Activated CD8-positive, alpha-beta memory T cell treated with anti-CD3 and anti-CD28 coated beads for 4 hours (primary cell): ENCODE measurements around the gene WDR33.
"Not testable (repeated sequence)": the region's sequence is repeated elsewhere in the genome, so short reads cannot be mapped to it uniquely, and the experiment has no call there.

Experiments
- DNase-seq, 2 donors: peaks; one replicate each; pipeline ENCODE4 v3.0.0-alpha.2; 2020; ENCODE audit warnings: low read depth in 2 of 2

The WDR33 gene

DNA sequence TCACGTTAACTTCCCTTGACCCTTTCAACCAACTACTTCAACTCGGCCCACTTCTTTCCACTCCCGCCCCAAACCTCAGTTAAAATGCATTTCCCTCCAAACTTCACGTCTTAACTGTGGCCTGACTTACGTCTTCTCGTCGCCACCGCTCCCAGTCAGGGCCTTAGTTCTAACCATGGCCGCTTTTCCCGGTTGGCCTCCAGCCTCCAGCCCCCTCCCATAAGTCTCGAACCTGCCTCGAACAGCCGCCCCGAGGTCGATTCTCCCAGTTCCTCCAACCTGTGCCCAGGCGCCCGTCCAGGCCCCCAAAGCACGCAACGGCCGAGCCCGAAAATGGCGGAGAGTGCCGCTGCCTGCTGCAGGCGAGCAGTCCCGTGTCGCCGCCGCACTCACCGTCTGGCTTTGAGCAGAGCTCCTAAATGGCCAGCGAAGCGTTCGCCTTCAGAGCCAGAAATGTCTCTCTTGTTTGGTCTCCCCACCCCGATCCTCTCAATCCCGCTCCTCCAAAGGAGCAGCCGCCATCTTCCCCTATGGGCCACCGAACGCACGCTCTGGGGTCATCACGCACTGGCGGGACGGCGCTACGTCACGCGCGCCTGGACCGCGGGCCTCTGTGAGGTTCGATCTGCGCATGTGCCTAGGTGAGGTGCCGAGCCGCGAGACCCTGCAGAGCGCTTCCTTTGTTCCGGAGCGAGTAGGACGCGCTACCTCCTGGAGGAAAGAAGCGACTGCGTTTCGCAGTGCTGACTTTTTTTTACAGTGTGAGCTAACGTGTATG is at the start of gene WDR33:
Gene WDR33 (minus strand): TSS at position 553 of the 778 bp plus-strand sequence. CDS start 40,190 bp downstream, outside the sequence.
- DNase-seq = peak; percentile 86 to 88

DNA sequence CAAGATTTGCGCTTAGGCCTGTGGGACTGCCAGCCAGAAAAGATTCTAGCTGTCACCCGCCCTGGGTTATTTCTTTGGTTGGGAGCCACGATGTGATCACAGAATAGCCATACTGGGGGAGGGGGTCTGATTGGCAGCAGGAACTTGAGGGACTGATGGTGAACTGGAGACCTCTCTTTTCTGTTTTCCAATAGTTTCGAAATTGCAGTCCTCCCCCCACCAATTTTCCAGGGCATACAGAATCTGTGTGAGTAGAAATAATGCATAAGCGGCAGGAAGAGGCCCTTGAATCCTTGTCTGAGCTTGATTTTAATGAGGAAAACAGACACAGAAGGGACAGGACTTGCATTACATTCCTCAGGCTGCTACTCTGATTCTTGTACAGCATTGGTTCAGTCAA is 49.2 kb upstream of the WDR33 start:
- no peak for DNase-seq

DNA sequence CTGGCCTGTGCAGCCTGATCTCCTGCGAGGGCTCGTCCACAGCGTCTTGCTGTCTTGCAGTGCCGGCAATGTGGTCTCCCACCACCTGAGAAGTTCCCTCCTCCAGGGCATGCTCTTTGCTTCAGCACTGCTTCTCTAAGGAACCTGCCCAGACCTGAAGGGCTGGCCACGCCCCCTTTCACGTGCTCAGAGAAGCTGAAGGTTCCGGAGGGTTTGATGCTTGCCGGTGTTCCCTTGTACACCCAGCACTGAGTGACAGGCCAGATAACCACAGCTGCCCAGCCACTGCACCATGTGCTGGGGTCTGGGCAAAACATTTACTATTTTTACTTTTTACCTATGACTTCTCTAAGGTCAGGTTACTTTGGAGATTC is 48.7 kb upstream of the WDR33 start:
- DNase-seq = peak; percentile 21 to 29

DNA sequence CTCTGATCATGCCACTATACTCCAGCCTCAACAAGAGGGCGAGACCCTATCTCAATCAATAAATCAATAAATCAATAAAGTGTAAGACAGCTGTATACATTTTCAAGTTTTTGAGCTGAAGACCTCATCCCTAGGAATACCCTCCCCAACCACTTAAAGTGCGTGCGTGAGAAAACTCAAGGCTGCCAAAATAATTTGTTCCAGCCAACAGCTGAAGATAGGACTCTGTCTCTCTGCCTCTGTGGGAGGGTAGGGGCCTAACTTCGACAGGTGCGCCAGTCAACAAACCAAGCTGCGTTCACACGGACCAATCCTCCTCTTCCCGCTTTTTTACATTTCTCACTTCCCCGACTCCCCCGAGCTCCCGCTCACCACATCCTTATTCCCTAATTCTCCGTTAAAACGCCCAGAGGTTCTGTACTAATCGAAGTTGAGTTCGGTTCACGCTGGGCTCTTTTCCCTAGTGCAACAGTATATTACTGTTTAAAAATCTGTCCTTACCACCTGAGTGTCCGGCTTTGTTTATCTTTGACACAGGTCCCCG is 46.4 kb upstream of the WDR33 start:
- no peak for DNase-seq

DNA sequence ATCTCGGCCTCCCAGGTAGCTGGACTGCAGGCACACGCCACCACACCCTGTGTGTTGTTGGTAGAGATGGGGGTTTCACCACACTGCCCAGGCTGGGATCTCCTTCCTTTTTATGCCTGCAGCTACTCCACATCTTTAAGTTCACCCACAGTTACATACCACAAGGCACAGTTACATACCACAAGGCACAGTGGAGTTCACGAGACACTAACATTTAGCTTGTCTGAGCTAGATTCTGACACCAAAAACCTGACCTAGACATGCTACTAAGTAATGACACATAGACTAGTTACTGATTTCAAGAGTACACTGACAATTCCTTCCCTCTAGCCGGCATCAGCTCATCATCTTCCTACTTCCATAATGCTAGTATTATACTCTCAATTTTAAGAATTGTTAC is 42.7 kb upstream of the WDR33 start:
- no peak for DNase-seq

DNA sequence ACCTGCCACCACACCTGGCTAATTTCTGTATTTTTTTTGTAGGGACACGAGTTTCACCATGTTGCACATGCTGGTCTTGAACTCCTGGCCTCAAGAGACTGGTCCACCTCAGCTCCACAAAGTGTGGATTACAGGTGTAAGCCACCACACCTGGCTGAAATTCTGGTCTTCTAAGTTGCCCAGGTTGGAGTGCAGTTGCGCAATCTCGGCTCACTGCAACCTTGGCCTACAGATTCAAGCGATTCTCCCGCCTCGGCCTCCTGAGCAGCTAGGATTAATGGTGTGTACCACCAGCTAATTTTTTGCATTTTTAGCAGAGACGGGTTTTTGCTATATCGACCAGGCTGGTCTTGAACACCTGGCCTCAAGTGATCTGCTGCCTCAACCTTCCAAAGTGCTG is 41.4 kb upstream of the WDR33 start:
- DNase-seq = no peak

DNA sequence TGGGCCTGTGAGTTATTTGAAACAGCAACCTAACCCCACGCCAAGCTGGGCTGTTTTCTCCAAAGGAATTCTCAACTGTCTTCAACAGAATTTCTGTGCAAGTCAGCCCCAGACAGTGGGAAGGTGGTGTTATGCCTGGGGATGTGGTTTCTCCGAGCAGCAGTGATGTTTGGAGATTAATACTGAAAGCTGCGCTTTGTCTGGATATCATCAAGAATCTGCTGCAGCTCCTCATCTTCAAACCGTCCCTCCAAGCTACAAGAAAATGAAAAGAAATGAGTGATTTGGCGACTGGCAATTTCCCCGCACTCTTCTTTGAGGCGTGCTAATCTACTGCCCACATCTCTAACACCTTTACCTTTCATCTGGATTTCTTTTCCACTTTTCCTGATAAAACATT is 37.0 kb upstream of the WDR33 start:
- DNase-seq = no peak

DNA sequence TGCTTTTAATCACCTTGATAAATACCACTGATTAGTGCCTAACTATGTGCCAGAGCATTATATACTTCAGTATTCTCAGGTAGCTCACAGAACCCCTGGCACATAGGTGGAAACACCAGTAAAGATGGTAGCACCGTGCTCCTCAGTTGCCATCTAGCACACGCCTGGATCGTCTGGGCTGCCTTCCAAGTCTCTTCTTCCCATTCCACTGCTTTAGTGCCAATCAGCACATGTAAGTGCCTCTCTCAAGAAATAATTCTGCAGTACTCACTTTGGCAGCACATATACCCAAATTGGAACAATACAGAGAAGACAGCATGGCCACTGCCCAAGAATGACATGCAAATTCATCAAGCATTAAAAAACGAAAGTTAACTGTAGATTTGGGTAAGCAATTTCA is 34.0 kb upstream of the WDR33 start:
- no peak for DNase-seq

DNA sequence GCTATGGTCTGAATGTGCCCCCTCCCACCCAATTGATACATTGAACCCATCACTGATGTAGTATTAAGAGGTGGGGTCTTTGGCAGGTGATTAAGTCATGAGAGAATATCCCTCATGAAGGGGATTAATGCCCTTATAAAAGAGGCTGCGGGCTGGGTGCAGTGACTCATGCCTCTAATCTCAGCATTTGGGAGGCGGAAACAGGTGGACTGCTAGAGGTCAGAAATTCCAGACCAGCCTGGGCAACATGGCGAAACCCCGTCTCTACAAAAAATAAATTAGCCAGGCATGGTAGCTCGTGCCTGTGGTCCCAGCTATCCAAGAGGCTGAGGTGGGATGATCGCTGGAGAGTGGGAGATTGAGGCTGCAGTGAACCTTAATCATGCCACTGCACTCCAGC is 32.7 kb upstream of the WDR33 start:
- no peak for DNase-seq

DNA sequence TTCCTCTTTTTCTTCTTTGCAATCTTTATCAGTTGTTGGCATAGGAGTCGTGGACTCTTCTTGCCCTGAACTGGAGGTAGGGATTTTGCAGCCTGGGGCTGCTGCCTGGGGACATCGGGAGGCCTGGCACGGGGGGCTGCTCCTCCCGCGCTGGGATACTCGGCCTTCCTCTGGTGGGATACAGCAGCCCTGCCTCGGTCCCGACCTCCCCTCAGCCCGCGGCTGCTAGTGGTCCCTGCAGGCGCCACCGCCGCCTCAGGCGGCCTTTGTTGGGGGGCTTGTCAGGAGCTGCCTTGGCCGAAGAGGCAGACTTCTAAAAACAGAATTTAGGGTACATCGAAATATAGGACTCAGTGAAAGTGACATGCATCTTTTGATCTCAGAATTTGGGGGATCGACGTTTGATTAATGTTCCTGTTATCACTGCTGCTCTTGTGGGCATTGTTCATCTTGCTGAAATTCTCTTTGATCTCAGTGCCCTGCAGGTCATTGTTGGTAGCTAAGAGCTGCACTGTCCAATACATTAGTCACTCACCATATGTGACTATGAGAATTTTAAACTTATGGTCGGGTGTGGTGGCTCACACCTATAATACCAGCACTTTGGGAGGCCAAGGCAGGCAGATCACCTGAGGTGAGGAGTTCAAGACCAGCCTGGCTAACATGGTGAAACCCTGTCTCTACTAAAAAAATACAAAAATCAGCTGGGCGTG is 30.7 kb upstream of the WDR33 start:
- no peak for DNase-seq

DNA sequence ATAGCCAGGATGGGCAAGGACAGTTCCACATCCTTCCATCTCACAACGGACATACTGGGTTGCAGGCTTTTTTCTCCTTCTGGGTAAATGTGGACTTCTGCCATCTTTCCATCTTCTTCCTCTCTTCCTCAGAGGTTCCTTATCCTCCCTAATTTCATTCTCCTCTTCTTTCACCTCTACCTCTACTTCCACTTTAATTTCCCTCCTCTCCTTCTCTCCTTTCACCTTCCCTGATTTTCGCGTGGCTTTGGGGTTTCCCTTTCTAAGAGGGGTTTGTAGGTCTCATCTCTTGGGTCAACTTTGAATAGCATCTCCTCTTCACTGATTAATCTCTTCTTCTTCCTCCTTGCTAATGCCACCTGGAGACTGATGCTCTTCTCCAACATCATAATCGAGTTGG is 29.9 kb upstream of the WDR33 start:
- no peak for DNase-seq

DNA sequence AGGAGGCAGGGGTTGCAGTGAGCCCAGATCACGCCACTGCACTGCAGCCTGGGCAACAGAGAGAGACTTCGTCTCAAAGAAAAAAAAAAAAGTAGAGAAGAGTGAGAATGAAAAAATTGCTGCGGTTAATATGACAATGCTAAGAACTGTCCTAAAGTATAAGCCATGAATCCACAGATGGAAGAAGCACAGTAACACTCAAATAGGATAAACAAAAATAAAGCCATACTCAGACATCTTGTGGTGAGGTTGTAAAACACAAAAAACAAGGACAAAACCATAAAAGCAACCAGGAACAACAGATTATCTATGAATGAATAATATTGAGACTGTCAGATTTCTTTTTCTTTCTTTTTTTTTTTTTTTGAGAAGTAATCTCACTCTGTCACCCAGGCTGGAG is 24.0 kb upstream of the WDR33 start:
- no peak for DNase-seq

DNA sequence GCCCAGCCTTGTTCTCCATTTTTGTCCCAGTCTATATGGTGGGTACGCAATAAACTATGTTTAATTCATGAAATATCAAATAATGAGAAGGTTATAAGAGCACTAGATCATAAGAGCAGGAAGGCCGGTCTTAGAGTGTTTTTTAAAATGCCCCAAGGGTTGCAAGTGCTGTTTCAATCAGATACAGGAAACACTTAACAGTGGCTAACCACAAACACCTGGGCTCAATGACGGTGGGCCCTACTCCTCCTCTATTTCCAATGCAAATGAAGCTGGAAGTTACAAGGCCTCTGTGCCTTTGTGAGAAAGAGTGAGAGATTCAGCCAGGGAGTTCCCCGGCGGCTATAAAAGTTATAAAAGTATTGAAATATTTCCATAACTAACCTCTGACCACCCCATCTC is 18.9 kb upstream of the WDR33 start:
- DNase-seq = peak; percentile 14 to 39

DNA sequence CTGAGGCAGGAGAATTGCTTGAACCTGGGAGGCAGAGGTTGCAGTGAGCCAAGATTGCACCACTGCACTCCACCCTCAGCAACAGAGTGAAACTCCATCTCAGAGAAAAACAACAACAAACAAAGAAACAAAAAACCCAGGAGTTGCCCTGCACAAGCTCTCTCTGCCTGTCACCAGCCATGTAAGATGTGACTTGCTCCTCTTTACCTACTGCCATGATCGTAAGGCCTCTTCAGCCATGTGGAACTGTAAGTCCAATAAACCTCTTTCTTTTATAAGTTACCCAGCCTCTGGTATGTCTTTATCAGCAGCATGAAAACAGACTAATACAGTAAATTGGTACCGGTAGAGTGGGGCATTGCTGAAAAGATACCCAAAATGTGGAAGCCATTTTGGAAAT is 15.7 kb upstream of the WDR33 start:
- DNase-seq = not testable (repeated sequence)

DNA sequence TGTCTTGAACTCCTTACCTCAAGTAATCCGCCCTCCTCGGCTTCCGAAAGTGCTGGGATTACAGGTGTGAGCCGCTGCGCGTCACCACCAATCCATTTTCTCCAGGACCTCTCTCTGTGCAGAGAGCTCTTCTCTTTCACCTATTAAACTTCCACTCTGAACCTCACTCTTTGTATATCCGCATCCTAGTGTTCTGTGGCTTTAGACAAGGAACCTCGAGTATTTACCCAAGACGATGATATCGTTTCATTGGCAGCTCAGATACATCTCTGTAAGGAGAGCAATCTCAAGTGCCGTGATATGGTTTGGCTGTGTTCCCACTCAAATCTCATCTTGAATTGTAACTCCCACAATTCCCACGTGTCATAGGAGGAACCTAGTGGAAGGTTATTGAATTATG is 15.1 kb upstream of the WDR33 start:
- DNase-seq = no peak

DNA sequence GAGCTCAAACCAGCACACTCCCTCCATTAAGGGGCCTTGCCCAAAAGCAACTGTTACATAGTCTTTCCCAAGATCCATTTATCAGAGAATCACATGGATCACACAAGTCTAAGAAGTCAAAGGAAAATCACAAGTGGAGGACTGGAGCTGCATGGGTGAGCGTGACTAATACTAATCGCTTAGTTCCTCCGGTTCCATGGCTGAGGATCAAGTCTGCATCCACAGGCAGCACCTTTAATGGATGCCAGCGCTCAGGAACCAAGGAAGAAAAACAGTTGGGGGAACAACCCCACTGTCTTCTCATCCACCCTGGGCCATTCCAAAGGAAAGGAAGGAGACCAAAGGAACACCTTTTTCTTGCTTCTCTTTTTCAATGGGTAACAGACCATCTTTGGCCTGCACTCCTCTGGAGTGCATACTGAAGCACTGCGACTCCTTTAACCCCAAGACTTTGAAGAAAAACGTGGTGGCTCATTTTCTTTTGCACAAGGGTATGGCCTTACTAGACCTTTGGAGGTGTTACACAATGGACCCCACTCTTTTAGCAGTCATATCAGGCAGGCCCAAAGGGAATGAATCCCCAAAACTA is 9.2 kb upstream of the WDR33 start:
- no peak for DNase-seq

DNA sequence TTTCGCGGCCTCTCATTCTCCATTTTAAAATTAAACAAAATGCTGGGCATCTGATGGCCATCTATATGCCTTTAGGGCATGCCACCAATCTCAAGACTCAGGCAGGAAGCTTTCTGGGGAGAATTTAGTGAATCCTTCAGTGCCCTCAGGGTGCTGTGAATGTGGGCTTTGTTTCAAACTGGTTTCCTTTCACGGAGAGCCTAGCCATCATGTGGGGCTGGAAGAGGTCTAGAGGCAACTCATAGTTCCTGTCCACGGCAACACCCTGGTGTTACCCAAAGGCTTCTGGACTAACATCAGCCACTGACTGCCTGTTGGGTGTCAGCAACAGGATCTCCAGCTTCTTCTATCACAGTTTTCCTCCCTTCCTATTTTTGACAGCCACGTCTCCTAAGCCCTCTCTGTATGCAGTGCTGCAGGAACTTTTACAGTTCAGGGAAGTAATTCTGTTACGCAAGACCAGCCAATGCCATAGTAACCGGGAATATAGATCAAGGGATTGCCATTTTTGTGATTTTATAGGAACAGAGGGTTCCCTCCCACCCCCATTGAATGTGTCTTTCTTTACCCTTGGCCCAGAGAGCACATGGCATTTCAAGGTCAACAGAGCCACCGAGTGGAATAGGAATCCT is 7.9 kb upstream of the WDR33 start:
- no peak for DNase-seq

DNA sequence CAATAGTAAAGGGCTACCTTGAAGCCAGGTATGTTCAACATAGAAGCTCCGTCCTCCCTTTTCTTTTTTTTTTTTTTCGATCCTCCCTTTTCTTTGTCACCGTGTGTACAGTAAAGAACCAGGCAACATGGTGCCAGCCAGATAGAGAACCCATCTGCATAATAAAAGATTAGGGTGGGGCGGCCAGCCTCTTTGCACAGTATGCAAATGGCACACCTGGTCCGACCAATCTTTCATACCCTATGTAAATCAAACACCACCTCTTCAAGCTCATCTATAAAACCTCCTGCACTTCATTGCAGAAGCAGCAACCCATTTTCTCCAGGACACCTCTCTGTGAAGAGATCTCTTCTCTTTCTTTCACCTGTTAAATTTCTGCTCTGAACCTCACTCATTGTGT is 7.3 kb upstream of the WDR33 start:
- no peak for DNase-seq

DNA sequence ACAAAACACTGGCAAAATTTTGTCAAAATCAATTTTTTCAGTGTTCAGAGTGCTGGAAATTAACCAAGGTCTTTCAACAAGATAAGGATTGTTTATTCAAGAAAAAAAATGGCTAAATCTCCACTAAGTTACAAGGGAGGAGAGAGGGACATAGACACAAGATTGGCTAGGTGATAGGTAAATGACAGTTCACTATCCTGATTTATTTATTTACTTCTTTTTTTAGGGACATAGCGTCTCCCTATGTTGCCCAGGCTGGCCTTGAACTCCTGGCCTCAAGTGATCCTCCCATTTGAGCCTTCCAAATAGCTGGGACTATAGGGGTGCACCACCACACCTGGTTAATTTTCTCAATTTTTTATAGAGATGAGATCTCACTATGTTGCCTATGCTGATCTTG is 3.7 kb upstream of the WDR33 start:
- DNase-seq = no peak

DNA sequence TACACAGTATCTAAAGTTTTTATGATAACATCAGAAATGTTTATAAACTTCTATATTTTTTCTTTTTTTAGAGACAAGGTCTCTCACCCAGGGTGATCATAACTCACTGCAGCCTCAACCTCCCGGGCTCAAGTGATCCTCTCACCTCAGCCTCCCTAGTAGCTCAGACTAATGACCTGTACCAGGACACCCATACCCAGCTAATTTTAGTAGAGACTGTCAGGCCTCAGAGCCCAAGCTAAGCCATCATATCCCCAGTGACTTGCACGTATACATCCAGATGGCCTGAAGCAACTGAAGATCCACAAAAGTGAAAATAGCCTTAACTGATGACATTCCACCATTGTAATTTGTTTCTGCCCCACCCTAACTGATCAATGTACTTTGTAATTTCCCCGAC is 1.5 kb upstream of the WDR33 start:
- not testable (repeated sequence) for DNase-seq

DNA sequence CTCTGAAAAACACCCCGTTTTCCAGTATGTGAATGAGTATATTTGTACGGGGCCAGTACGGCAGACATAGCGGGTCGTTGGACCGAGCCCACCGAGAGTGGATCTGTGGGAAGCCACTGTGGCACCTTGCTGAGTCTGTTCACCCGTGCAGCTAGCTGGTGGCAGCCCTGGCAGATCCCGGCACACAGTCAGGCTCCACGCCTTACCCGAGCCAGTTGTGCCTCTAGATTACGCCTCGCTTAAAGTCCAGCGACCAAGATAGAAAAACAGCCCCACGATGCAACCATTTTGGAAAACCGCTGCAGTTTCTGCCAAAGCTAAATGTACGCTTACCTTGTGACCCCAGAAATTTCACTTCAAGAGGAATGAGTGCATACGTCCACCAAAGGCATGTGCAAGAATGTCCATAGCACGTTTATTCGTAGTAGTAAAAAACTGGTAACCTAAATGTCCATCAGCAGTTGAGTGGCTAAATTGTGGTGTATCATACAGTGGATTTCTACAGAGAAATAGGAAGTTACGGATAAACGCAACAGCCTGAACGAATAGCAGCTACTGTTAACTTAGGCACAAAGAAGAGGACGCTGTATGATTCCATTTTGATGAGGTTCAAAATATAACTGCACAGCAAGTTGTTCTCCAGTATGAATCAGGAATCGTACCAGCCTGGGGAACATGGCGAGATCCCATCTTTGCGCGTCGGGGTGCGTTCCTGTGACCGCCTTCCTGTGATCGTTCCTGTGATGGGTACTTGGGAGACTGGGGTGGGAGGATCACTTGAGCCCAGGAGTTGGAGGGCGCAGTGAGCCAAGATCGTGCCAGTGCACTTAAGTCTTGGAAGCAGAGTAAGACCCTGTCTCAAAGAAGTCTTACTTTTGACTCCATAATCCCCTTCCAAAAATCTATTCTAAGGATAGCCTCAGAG is 688 bp upstream of the WDR33 start:
- DNase-seq = no peak
